Testis (tissue), 3 donors: ENCODE data around the gene TARBP2. TPM values are rescaled to one million over a fixed set of nuclear protein-coding genes. Genes with fewer than 3 reads are reported as not detected.

ENCODE experiments used
- DNase-seq: peaks from one replicate; pipeline ENCODE4 v3.0.0-alpha.2; 2019
- H3K27ac ChIP-seq, 2 donors: fragments of 200-600 bp; sonication (generic); one replicate each; pipeline ENCODE4 v1.5.1; 2019
- H3K27me3 ChIP-seq: fragments of 200-600 bp; sonication (generic); one replicate; pipeline ENCODE4 v1.5.1; 2019
- H3K36me3 ChIP-seq: fragments of 200-600 bp; sonication (generic); one replicate; pipeline ENCODE4 v1.5.1; 2017; ENCODE audit warnings: low read depth; ENCODE audit errors: missing control alignments
- H3K4me1 ChIP-seq: fragments of 200-600 bp; sonication (generic); one replicate; pipeline ENCODE4 v1.5.1; 2019
- H3K4me3 ChIP-seq, 2 donors: fragments of 200-600 bp; sonication (generic); one replicate each; pipeline ENCODE4 v1.5.1; 2017 to 2019
- H3K9me3 ChIP-seq: fragments of 200-600 bp; sonication (generic); one replicate; pipeline ENCODE4 v1.5.1; 2017
- POLR2A ChIP-seq: fragments of 450-650 bp; IDR thresholded peaks from one replicate; pipeline ENCODE4 v1.6.1; 2017; ENCODE audit warnings: antibody characterized with exemption, mild to moderate bottlenecking, moderate library complexity
- WGBS, 2 donors: methylation state at CpG; one replicate each; pipeline ENCODE4 v1.1.5; 2018; 5-methylcytosine and 5-hydroxymethylcytosine counted together
- intact Hi-C: fragments of 100-400 bp; cut with DNase I; formaldehyde crosslinking; loops from one replicate; pipeline ENCODE4 v1.15.1; 2023; ENCODE audit warnings: low total_unique reads
- polyA plus RNA-seq: library from polyadenylated mRNA; stranded (reverse); fragments of 350-450 nt; fragmentation: Illumina TruSeq; extraction: RNeasy Lipid Tissue Mini Kit (QIAGEN cat#74804); gene quantifications from one replicate; pipeline ENCODE4 v1.2.3, GENCODE V29; 2014; ENCODE audit warnings: low read depth, low replicate concordance; ENCODE audit not compliant: insufficient read depth
- total RNA-seq, 2 donors: library from RNA; depleted of rRNA; stranded (reverse); fragments of >200 nt; gene quantifications; one replicate each; pipeline ENCODE4 v1.2.3, GENCODE V29; 2016
- TF ChIP-seq, protein P1 (sequence below), 3 experiments: fragments of 450-650 bp in 2 of 3; fragments of 200-600 bp in 1 of 3; sonication (generic) in 1 of 3; IDR thresholded peaks; one replicate each; pipeline ENCODE4 v1.5.1; 2016 to 2019; ENCODE audit warnings: antibody characterized with exemption in 3 of 3, mild to moderate bottlenecking in 2 of 3, moderate library complexity in 1 of 3

TARBP2 gene
- total and polyA plus RNA-seq, 3 donors from 2014 or later: 37.8 to 73.1 (median 67.6) TPM

DNA sequence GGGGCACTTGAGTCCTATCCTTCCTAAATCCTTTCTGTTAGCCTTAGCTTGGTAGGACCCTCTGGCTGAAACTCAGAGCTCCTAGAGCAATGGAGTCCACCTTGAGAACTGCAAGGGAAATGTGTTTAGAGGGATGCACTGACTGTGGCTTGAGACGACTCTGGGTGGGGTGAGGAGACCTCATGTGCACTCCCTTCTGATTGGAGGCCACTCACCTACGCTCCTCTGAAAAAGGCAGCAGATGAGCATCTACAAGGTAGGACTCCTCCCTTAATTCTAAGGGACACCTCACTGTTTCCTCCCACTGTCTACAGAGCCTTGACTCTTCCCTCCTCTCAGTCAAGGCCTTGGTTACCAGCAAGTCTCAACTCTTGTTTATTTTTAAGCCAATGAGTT is 2.9 kb upstream of the TARBP2 start:
- intact Hi-C loops: no loop called here
- Histone ChIP-seq H3K27ac (peak overlapping the region; percentile 97 to 98), H3K9me3 (no peaks in the 10 kb centered on the region), H3K27me3 (no peaks in the 10 kb centered on the region), H3K36me3 (no peaks in the 10 kb centered on the region), H3K4me1 (peaks cover 53% of the 10 kb centered on the region), H3K4me3 (no peak overlapping the region)
- 49 to 83% methylated on average over 2 of the region's 2 CpGs for WGBS, 2 donors
- TF ChIP-seq, protein P1, sequence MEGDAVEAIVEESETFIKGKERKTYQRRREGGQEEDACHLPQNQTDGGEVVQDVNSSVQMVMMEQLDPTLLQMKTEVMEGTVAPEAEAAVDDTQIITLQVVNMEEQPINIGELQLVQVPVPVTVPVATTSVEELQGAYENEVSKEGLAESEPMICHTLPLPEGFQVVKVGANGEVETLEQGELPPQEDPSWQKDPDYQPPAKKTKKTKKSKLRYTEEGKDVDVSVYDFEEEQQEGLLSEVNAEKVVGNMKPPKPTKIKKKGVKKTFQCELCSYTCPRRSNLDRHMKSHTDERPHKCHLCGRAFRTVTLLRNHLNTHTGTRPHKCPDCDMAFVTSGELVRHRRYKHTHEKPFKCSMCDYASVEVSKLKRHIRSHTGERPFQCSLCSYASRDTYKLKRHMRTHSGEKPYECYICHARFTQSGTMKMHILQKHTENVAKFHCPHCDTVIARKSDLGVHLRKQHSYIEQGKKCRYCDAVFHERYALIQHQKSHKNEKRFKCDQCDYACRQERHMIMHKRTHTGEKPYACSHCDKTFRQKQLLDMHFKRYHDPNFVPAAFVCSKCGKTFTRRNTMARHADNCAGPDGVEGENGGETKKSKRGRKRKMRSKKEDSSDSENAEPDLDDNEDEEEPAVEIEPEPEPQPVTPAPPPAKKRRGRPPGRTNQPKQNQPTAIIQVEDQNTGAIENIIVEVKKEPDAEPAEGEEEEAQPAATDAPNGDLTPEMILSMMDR (IDR thresholded peaks at IDR 0.05): no peak
- DNase-seq: no peak

DNA sequence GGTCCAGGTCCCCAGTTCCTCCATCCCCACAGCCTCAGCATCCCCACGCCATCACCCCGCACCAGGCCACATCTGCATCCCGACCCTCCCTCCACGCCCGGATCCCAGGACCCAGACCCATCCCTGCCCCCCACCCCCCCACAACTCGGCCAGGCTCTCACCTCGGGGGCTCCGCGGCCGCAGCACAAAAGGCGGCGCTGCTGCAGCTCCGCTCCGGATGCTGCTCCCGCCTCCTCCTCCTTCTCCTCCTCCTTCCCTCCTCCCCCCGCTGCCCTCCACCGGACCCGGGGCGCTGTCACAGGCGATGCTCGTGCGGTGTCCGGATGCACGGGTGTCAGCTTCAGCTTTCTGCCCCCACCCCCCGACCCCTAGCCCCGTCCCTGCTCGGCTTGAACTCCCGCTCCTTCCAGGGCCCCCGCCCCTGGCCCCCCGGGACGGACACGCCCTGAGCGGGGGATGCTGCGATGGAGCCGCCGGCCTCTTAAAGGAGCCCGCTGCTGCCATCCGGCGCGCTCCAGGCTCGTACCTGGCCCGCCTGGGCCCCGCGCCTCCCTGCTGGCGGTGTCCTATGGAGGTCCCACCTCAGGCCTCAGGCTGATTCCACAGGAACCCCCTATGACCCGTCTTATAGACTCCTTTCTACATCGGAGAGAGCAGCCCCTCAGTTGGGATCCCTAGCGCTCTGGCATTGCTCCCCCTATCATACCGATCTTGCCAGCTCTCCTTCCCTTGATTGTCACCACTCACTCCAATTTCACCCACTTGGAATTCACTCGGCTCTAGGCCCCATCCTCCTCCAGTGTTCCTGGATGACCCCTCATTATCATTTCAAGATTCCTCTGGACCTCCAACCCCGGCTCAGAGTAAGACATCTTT is 1.6 kb upstream of the TARBP2 start, which contains the start of gene MAP3K12:
MAP3K12 (minus strand) TSS at position 193 of the 876 bp plus-strand sequence. CDS start 12,067 bp downstream, outside the sequence.
- Histone ChIP-seq H3K36me3 (no peaks in the 10 kb centered on the region), H3K4me1 (peaks cover 57% of the 10 kb centered on the region), H3K4me3 (peak within 1 kb of the TSS; percentile 73 to 86), H3K9me3 (no peaks in the 10 kb centered on the region), H3K27me3 (no peaks in the 10 kb centered on the region), H3K27ac (peak within 1 kb of the TSS; percentile 97 to 98)
- intact Hi-C loops: loop anchor here (10.0 kb wide), 2 partner anchors 45 to 175 kb away; partner anchors contain the start of genes AAAS and PCBP2
- WGBS, 2 donors: 1% methylated on average over 13 to 50 of the region's 51 CpGs
- TF ChIP-seq POLR2A: no peak
- TF ChIP-seq, protein P1 (IDR thresholded peaks at IDR 0.05): no peak
- peak; percentile 78 for DNase-seq

DNA sequence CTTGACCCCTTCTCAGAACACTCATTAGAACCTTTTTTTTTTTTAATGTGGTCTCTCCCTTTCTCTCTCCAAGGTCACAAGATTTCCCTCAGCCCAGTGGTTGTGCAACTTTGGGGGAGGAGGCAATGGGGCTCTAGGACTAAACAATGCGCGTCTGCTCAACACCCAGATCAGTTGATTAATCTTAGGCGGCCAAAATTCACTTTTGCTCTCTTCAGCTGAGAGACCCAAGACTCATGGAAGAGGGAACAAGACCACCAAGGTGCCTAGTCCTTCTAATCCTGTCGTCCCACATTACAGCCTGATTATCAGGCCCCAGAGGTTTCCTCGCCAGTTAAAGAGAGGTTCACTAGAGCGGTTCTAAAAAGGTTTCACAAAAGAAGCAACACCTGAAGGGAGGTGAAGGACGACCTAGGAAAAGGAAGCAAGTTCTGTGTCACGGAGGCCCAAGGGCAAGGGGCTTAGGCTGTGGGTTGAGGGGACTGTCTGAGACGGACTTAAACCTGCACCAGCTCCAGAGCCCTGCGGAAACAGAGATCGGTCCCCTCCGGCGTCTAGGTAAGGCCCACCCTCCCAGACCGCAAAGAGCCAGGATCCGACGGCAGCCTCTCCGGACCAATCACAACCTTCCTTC is 824 bp upstream of the TARBP2 start:
- no peaks in the 10 kb centered on the region for H3K27me3 ChIP-seq
- H3K27ac ChIP-seq: peak overlapping the region; percentile 97 to 98
- H3K9me3 ChIP-seq: no peaks in the 10 kb centered on the region
- TF ChIP-seq POLR2A: peak; percentile 62
- TF ChIP-seq, protein P1 (IDR thresholded peaks at IDR 0.05): no peak
- DNase-seq: peak; percentile 71
- H3K4me1 ChIP-seq: peaks cover 64% of the 10 kb centered on the region
- WGBS, 2 donors: 0% methylated on average over 10 to 17 of the region's 17 CpGs
- no peaks in the 10 kb centered on the region for H3K36me3 ChIP-seq
- intact Hi-C loops: loop anchor here (10.0 kb wide), 2 partner anchors 45 to 175 kb away; partner anchors contain the start of genes AAAS and PCBP2
- peak overlapping the region; percentile 73 to 86 for H3K4me3 ChIP-seq

DNA sequence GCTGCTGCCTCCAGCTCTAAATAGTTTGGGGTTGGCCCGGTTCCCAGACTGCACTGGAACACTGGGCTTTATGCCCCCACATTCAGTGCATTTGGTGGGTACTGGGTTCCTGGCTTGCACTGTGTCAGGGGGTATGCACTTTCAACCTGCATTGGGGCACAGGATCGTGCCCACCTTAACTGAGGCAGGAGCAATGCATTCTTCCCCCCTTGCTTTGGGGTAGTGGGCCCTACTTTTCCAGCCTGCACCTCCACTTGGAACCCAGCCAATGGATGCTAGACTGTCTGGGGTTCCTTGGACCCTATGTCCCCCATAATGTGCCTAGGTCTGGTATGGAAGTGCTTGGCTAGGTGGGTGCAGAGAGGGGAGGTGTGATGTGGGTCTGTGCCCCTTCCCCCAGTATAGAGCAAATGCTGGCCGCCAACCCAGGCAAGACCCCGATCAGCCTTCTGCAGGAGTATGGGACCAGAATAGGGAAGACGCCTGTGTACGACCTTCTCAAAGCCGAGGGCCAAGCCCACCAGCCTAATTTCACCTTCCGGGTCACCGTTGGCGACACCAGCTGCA is 615 bp downstream of the TARBP2 start:
- peaks cover 63% of the 10 kb centered on the region for H3K4me1 ChIP-seq
- peak overlapping the region; percentile 97 to 98 for H3K27ac ChIP-seq
- DNase-seq: no peak
- no peaks in the 10 kb centered on the region for H3K9me3 ChIP-seq
- TF ChIP-seq, protein P1 (IDR thresholded peaks at IDR 0.05): no peak
- TF ChIP-seq POLR2A: no peak
- H3K27me3 ChIP-seq: no peaks in the 10 kb centered on the region
- intact Hi-C loops: loop anchor here (10.0 kb wide), 2 partner anchors 47 to 177 kb away; partner anchors contain the start of genes AAAS and PCBP2
- H3K4me3 ChIP-seq: peak overlapping the region; percentile 73 to 86
- WGBS, 2 donors: 0 to 35% methylated on average over 1 to 10 of the region's 10 CpGs
- no peaks in the 10 kb centered on the region for H3K36me3 ChIP-seq
